ENCODE measurements around the gene SNX9.

SNX9 gene

GRCh38 chr6:157961832-157962575, 139.0 kb downstream of the SNX9 start:
- H2BK12ac ChIP-seq (ENCODE audit: low read length) = no peak overlapping the region
- H3K4ac ChIP-seq (ENCODE audit: low read length) = no peak overlapping the region
- H3K4me1 ChIP-seq (ENCODE audit: control insufficient read depth in 2 of 2, insufficient read depth in 1 of 2, low read depth in 1 of 2, low read length in 2 of 2) = no peaks in the 10 kb centered on the region
- H3K23ac ChIP-seq (ENCODE audit: low read depth, low read length, poor library complexity) = no peak overlapping the region
- H3K9ac ChIP-seq (ENCODE audit: low read depth, low read length, poor library complexity) = no peak overlapping the region
- no peak overlapping the region for H2BK120ac ChIP-seq (ENCODE audit: low read depth, low read length)
- H3K36me3 ChIP-seq (replicated peaks in 1 of 2; ENCODE audit: control insufficient read depth in 2 of 2, insufficient read depth in 2 of 2, low read length in 2 of 2) = no peaks in the 10 kb centered on the region
- no peak overlapping the region for H2AK5ac ChIP-seq (ENCODE audit: low read depth, low read length)
- no peak overlapping the region for H4K91ac ChIP-seq (ENCODE audit: low read depth, low read length, poor library complexity)
- no peak overlapping the region for H3K4me3 ChIP-seq (ENCODE audit: low read length in 2 of 2)
- H3K9me3 ChIP-seq (replicated peaks in 1 of 2; ENCODE audit: control insufficient read depth in 2 of 2, insufficient read depth in 1 of 2, low read depth in 1 of 2, low read length in 2 of 2) = peaks cover 2 to 9% of the 10 kb centered on the region in 2 donors
- no CpG with 5 or more reads among the region's 13 CpGs for WGBS, 2 donors (ENCODE audit: extremely low coverage in 2 of 2, insufficient read length in 2 of 2, insufficient replicate concordance in 1 of 2)
- H4K8ac ChIP-seq (ENCODE audit: low read depth, low read length) = no peak overlapping the region
- no peak overlapping the region for H3K14ac ChIP-seq (ENCODE audit: low read length)
- no peak overlapping the region for H2AFZ ChIP-seq (ENCODE audit: low read length)
- H3K18ac ChIP-seq (ENCODE audit: low read length) = no peak overlapping the region
- H3K27ac ChIP-seq (replicated peaks; ENCODE audit: low read length) = no peak overlapping the region
- no peak for DNase-seq (ENCODE audit: low spot score)
- H2BK15ac ChIP-seq (ENCODE audit: low read length) = no peak overlapping the region
- H3K27me3 ChIP-seq (ENCODE audit: control insufficient read depth in 3 of 3, insufficient read depth in 3 of 3, low read depth in 1 of 3, low read length in 3 of 3) = no peaks in the 10 kb centered on the region
- no peak overlapping the region for H2BK5ac ChIP-seq (ENCODE audit: low read length)
- H3K79me1 ChIP-seq (ENCODE audit: low read depth, low read length) = no peaks in the 10 kb centered on the region
- no peak overlapping the region for H3K4me2 ChIP-seq (ENCODE audit: insufficient read depth, low read length, poor library complexity, severe bottlenecking)

- H2AK5ac ChIP-seq (ENCODE audit: low read depth, low read length) = no peak overlapping the region
- H3K9ac ChIP-seq (ENCODE audit: low read depth, low read length, poor library complexity) = no peak overlapping the region
- WGBS, 2 donors (ENCODE audit: extremely low coverage in 2 of 2, insufficient read length in 2 of 2, insufficient replicate concordance in 1 of 2) = no CpG with 5 or more reads among the region's 12 CpGs
- no peak overlapping the region for H4K91ac ChIP-seq (ENCODE audit: low read depth, low read length, poor library complexity)
- H2AFZ ChIP-seq (ENCODE audit: low read length) = no peak overlapping the region
- H3K23ac ChIP-seq (ENCODE audit: low read depth, low read length, poor library complexity) = no peak overlapping the region
- no peak overlapping the region for H2BK15ac ChIP-seq (ENCODE audit: low read length)
- no peak overlapping the region for H3K4me2 ChIP-seq (ENCODE audit: insufficient read depth, low read length, poor library complexity, severe bottlenecking)
- H3K79me1 ChIP-seq (ENCODE audit: low read depth, low read length) = no peaks in the 10 kb centered on the region
- no peak overlapping the region for H3K4me3 ChIP-seq (ENCODE audit: low read length in 2 of 2)
- no peak for DNase-seq (ENCODE audit: low spot score)
- H3K36me3 ChIP-seq (replicated peaks in 1 of 2; ENCODE audit: control insufficient read depth in 2 of 2, insufficient read depth in 2 of 2, low read length in 2 of 2) = no peaks in the 10 kb centered on the region
- H3K9me3 ChIP-seq (replicated peaks in 1 of 2; ENCODE audit: control insufficient read depth in 2 of 2, insufficient read depth in 1 of 2, low read depth in 1 of 2, low read length in 2 of 2) = peaks cover 2 to 9% of the 10 kb centered on the region in 2 donors
- no peak overlapping the region for H2BK5ac ChIP-seq (ENCODE audit: low read length)
- H2BK120ac ChIP-seq (ENCODE audit: low read depth, low read length) = no peak overlapping the region
- H3K27ac ChIP-seq (replicated peaks; ENCODE audit: low read length) = no peak overlapping the region
- H3K18ac ChIP-seq (ENCODE audit: low read length) = no peak overlapping the region
- no peak overlapping the region for H2BK12ac ChIP-seq (ENCODE audit: low read length)
- no peaks in the 10 kb centered on the region for H3K4me1 ChIP-seq (ENCODE audit: control insufficient read depth in 2 of 2, insufficient read depth in 1 of 2, low read depth in 1 of 2, low read length in 2 of 2)
- H3K14ac ChIP-seq (ENCODE audit: low read length) = no peak overlapping the region
- H4K8ac ChIP-seq (ENCODE audit: low read depth, low read length) = no peak overlapping the region
- no peak overlapping the region for H3K4ac ChIP-seq (ENCODE audit: low read length)
- no peaks in the 10 kb centered on the region for H3K27me3 ChIP-seq (ENCODE audit: control insufficient read depth in 3 of 3, insufficient read depth in 3 of 3, low read depth in 1 of 3, low read length in 3 of 3)
Measured at GRCh38 chr6:157962601-157963302, 139.7 kb downstream of the SNX9 start.

DNA sequence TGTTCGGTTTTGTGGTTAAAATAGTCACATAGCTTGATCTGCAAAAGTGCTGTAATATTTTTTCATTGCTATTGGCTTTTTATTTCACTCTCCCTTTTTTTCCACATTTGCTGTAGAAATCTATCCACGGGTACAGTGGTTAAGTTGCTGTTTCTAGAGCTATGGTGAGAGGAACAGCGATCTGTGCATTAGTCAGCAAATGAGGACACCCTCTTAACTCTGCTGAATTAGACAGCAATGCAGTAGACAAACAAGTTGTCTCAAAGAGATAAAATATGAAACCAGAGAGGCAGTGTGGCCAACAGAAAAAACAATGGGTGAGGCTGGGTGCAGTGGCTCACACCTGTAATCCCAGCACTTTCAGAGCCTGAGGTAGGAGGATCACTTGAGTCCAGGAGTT, 141.1 kb downstream of the SNX9 start:
- no CpG with 5 or more reads among the region's 3 CpGs for WGBS, 2 donors (ENCODE audit: extremely low coverage in 2 of 2, insufficient read length in 2 of 2, insufficient replicate concordance in 1 of 2)
- Histone ChIP-seq H3K36me3 (replicated peaks in 1 of 2; ENCODE audit: control insufficient read depth in 2 of 2, insufficient read depth in 2 of 2, low read length in 2 of 2) (no peaks in the 10 kb centered on the region), H2BK15ac (ENCODE audit: low read length) (no peak overlapping the region), H2AK5ac (ENCODE audit: low read depth, low read length) (no peak overlapping the region), H4K8ac (ENCODE audit: low read depth, low read length) (no peak overlapping the region), H3K4me1 (ENCODE audit: control insufficient read depth in 2 of 2, insufficient read depth in 1 of 2, low read depth in 1 of 2, low read length in 2 of 2) (no peaks in the 10 kb centered on the region), H3K27ac (replicated peaks; ENCODE audit: low read length) (no peak overlapping the region), H3K18ac (ENCODE audit: low read length) (no peak overlapping the region), H3K9me3 (replicated peaks in 1 of 2; ENCODE audit: control insufficient read depth in 2 of 2, insufficient read depth in 1 of 2, low read depth in 1 of 2, low read length in 2 of 2) (peaks cover 1 to 2% of the 10 kb centered on the region in 2 donors), H3K27me3 (ENCODE audit: control insufficient read depth in 3 of 3, insufficient read depth in 3 of 3, low read depth in 1 of 3, low read length in 3 of 3) (no peaks in the 10 kb centered on the region), H2AFZ (ENCODE audit: low read length) (no peak overlapping the region), H3K23ac (ENCODE audit: low read depth, low read length, poor library complexity) (no peak overlapping the region), H4K91ac (ENCODE audit: low read depth, low read length, poor library complexity) (no peak overlapping the region), H2BK5ac (ENCODE audit: low read length) (no peak overlapping the region), H3K4me2 (ENCODE audit: insufficient read depth, low read length, poor library complexity, severe bottlenecking) (no peak overlapping the region), H3K4me3 (ENCODE audit: low read length in 2 of 2) (no peak overlapping the region), H2BK120ac (ENCODE audit: low read depth, low read length) (no peak overlapping the region), H3K14ac (ENCODE audit: low read length) (no peak overlapping the region), H3K79me1 (ENCODE audit: low read depth, low read length) (no peaks in the 10 kb centered on the region), H2BK12ac (ENCODE audit: low read length) (no peak overlapping the region), H3K4ac (ENCODE audit: low read length) (no peak overlapping the region), H3K9ac (ENCODE audit: low read depth, low read length, poor library complexity) (no peak overlapping the region)
- DNase-seq (ENCODE audit: low spot score) = no peak

DNA sequence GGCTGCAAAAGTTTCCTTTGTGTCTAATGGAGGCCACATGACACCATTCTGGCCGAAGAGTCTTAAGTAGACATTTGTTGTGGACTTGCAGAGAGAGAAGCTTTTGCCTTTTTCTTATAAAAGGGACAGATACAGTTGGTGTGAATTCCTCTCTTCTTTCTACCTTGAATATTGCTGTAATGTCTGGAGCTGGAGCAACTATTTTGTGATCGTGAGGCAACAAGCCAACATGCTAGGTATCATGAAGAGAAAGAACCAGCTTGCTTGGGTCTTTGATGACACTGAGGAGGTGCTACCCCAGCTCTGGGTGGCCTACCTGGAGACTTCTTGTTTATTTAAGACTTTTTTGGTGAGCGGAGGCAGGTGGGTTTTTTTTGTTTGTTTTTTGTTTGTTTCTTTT, 142.3 kb downstream of the SNX9 start:
- Histone ChIP-seq H3K14ac (ENCODE audit: low read length) (no peak overlapping the region), H3K18ac (ENCODE audit: low read length) (no peak overlapping the region), H4K91ac (ENCODE audit: low read depth, low read length, poor library complexity) (no peak overlapping the region), H3K4ac (ENCODE audit: low read length) (no peak overlapping the region), H3K79me1 (ENCODE audit: low read depth, low read length) (no peaks in the 10 kb centered on the region), H3K9ac (ENCODE audit: low read depth, low read length, poor library complexity) (no peak overlapping the region), H2BK15ac (ENCODE audit: low read length) (no peak overlapping the region), H3K4me2 (ENCODE audit: insufficient read depth, low read length, poor library complexity, severe bottlenecking) (no peak overlapping the region), H3K23ac (ENCODE audit: low read depth, low read length, poor library complexity) (no peak overlapping the region), H4K8ac (ENCODE audit: low read depth, low read length) (no peak overlapping the region), H2BK12ac (ENCODE audit: low read length) (no peak overlapping the region), H3K4me3 (ENCODE audit: low read length in 2 of 2) (no peak overlapping the region), H2BK120ac (ENCODE audit: low read depth, low read length) (no peak overlapping the region), H3K27me3 (ENCODE audit: control insufficient read depth in 3 of 3, insufficient read depth in 3 of 3, low read depth in 1 of 3, low read length in 3 of 3) (no peaks in the 10 kb centered on the region), H3K27ac (replicated peaks; ENCODE audit: low read length) (no peak overlapping the region), H2BK5ac (ENCODE audit: low read length) (no peak overlapping the region), H2AFZ (ENCODE audit: low read length) (no peak overlapping the region), H3K4me1 (ENCODE audit: control insufficient read depth in 2 of 2, insufficient read depth in 1 of 2, low read depth in 1 of 2, low read length in 2 of 2) (no peaks in the 10 kb centered on the region), H3K9me3 (replicated peaks in 1 of 2; ENCODE audit: control insufficient read depth in 2 of 2, insufficient read depth in 1 of 2, low read depth in 1 of 2, low read length in 2 of 2) (peaks cover 0 to 2% of the 10 kb centered on the region in 2 donors), H2AK5ac (ENCODE audit: low read depth, low read length) (no peak overlapping the region), H3K36me3 (replicated peaks in 1 of 2; ENCODE audit: control insufficient read depth in 2 of 2, insufficient read depth in 2 of 2, low read length in 2 of 2) (no peaks in the 10 kb centered on the region)
- DNase-seq (ENCODE audit: low spot score) = no peak
- no CpG with 5 or more reads among the region's 3 CpGs for WGBS, 2 donors (ENCODE audit: extremely low coverage in 2 of 2, insufficient read length in 2 of 2, insufficient replicate concordance in 1 of 2)

Data from neuronal stem cell (in vitro differentiated cells).